Transverse colon (tissue), 4 donors: ENCODE measurements around the gene CADM4. TPM values are rescaled to one million over a fixed set of nuclear protein-coding genes. Genes with fewer than 3 reads are reported as not detected.

Experiments
- DNase-seq: peaks from one replicate; pipeline ENCODE4 v3.0.0-alpha.2; 2019
- H3K27ac ChIP-seq, 4 donors: fragments of 200-600 bp; sonication (generic); 2 replicates each; pipeline ENCODE4 v1.5.1; 2016 to 2018; ENCODE audit warnings: inconsistent platforms in 4 of 4
- H3K27me3 ChIP-seq: fragments of 200-600 bp; sonication (generic); 2 replicates; pipeline ENCODE4 v1.5.1; 2017; ENCODE audit warnings: inconsistent platforms
- H3K36me3 ChIP-seq, 4 donors: fragments of 200-600 bp; sonication (generic); 2 replicates each; pipeline ENCODE4 v1.5.1; 2017 to 2019; ENCODE audit warnings: inconsistent platforms in 4 of 4
- H3K4me1 ChIP-seq, 4 donors: fragments of 200-600 bp; sonication (generic); 2 replicates each; pipeline ENCODE4 v1.5.1; 2017 to 2020; ENCODE audit warnings: inconsistent platforms in 4 of 4
- H3K4me3 ChIP-seq, 4 donors: fragments of 200-600 bp; sonication (generic); 1 replicate in 1 of 4; 2 replicates in 3 of 4; pipeline versions ENCODE4 v1.5.1 to v1.6.1; 2017 to 2019; ENCODE audit warnings: inconsistent platforms in 4 of 4
- H3K9me3 ChIP-seq, 2 donors: fragments of 200-600 bp; sonication (generic); 2 replicates each; pipeline ENCODE4 v1.5.1; 2017 to 2019; ENCODE audit warnings: inconsistent platforms in 2 of 2
- EP300 ChIP-seq: sonication (generic); formaldehyde crosslinking; IDR thresholded peaks from one replicate; pipeline ENCODE4 v1.6.1; 2017; ENCODE audit warnings: antibody characterized with exemption, low read depth
- POLR2A ChIP-seq: fragments of 450-650 bp; IDR thresholded peaks from one replicate; pipeline ENCODE4 v1.6.1; 2016; ENCODE audit warnings: antibody characterized with exemption, mild to moderate bottlenecking, moderate library complexity
- POLR2AphosphoS5 ChIP-seq, 3 donors: sonication (generic); formaldehyde crosslinking; IDR thresholded peaks; one replicate each; pipeline ENCODE4 v1.6.1; 2016; ENCODE audit warnings: antibody characterized with exemption in 3 of 3
- whole genome bisulfite sequencing, 2 donors: methylation state at CpG; one replicate each; pipeline ENCODE4 v1.1.5; 2018; ENCODE audit warnings: low coverage in 1 of 2; 5-methylcytosine and 5-hydroxymethylcytosine counted together
- in situ Hi-C, 4 donors: fragments of 200-750 bp; cut with MboI; loops; one replicate each; pipeline versions ENCODE4 v1.15.0 to v1.15.1; 2017; ENCODE audit warnings: low sequenced_read_pairs in 3 of 4, low pct_ligation_motif_present in 1 of 4, low pct_unique_long_range_greater_than_20kb in 1 of 4
- intact Hi-C: fragments of 100-400 bp; cut with DNase I; formaldehyde crosslinking; loops from one replicate; pipeline ENCODE4 v1.15.1; 2023; ENCODE audit warnings: low total_unique reads
- total RNA-seq, 4 donors: library from RNA; depleted of rRNA; stranded (reverse); fragments of >200 nt; gene quantifications; one replicate each; pipeline ENCODE4 v1.1.0, GENCODE V29; 2016
- TF ChIP-seq, protein P1 (sequence below), 5 experiments: fragments of 200-600 bp in 3 of 5; fragments of 450-650 bp in 2 of 5; sonication (generic) in 3 of 5; IDR thresholded peaks; 1 replicate in 2 of 5; 2 replicates in 3 of 5; pipeline ENCODE4 v1.5.1; 2016 to 2017; ENCODE audit warnings: antibody characterized with exemption in 5 of 5, inconsistent platforms in 3 of 5, mild to moderate bottlenecking in 2 of 5, moderate library complexity in 1 of 5

Gene CADM4
- total RNA-seq, 4 donors from 2014 or later: 2.5 to 4.0 (median 3.7) TPM; not detected in 1

DNA sequence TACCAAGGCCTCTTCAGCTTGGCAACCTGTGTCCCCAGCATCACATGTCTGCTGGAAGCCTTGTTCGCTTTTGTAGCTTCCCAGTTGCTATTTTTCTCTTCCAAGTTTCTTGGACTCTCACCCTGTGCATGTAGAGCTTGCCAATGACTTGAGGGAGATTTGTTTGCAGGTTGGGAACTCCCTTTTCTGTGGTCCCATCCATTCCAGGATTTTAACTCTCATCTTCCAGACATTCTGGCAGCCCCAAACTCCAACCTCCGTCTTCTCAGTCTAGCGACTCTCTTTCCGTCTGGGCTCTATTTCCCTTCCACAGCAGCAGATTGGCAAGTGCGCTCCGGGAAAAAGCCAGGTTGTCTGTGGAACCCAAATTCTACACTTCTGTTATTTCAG, 21.3 kb upstream of the CADM4 start:
- no peaks in the 10 kb centered on the region for H3K4me1 ChIP-seq
- H3K4me3 ChIP-seq: no peak overlapping the region
- no peak overlapping the region for H3K27ac ChIP-seq
- peaks cover 0 to 2% (median 0%) of the 10 kb centered on the region in 4 donors for H3K36me3 ChIP-seq
- 87 to 93% methylated on average over 6 of the region's 6 CpGs for WGBS, 2 donors
- no peaks in the 10 kb centered on the region for H3K9me3 ChIP-seq
- in situ Hi-C loops (no loop called here), intact Hi-C loops (no loop called here)
- TF ChIP-seq, protein P1, sequence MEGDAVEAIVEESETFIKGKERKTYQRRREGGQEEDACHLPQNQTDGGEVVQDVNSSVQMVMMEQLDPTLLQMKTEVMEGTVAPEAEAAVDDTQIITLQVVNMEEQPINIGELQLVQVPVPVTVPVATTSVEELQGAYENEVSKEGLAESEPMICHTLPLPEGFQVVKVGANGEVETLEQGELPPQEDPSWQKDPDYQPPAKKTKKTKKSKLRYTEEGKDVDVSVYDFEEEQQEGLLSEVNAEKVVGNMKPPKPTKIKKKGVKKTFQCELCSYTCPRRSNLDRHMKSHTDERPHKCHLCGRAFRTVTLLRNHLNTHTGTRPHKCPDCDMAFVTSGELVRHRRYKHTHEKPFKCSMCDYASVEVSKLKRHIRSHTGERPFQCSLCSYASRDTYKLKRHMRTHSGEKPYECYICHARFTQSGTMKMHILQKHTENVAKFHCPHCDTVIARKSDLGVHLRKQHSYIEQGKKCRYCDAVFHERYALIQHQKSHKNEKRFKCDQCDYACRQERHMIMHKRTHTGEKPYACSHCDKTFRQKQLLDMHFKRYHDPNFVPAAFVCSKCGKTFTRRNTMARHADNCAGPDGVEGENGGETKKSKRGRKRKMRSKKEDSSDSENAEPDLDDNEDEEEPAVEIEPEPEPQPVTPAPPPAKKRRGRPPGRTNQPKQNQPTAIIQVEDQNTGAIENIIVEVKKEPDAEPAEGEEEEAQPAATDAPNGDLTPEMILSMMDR (IDR thresholded peaks at IDR 0.05): no peak
- TF ChIP-seq POLR2AphosphoS5 (IDR thresholded peaks at IDR 0.05) (no peak), EP300 (no peak), POLR2A (no peak)
- no peak for DNase-seq
- no peaks in the 10 kb centered on the region for H3K27me3 ChIP-seq

DNA sequence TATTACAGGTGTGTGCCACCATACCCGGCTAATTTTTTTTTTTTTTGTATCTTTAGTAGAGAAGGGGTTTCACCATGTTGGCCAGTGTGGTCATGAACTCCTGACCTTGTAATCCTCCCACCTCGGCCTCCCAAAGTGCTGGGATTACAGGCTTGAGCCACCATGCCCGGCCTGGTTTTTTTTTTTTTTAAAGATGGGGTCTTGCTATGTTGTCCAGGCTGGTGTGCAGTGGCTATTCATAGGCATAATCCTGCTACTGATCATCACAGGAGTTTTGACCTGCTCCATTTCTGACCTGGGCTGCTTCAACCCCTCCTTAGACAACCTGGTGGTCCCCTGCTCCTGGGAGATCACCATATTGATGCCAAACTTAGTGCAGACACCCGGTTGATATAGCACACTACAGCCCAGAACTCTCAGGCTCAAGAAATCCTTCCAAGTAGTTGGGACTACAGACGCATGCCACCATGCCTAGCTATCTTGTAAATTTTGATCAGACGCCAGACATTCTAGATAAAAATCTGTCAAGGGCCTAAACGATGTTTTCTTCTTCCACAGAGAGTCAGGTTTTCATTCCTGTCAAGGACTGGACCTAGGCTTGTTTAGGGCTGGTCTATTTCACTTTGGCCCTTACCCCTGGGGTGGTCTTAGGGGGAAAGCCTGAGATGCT, 20.8 kb upstream of the CADM4 start:
- Histone ChIP-seq H3K27ac (no peak overlapping the region), H3K36me3 (no peaks in the 10 kb centered on the region), H3K4me3 (no peak overlapping the region), H3K9me3 (no peaks in the 10 kb centered on the region), H3K27me3 (no peaks in the 10 kb centered on the region), H3K4me1 (no peaks in the 10 kb centered on the region)
- 84 to 93% methylated on average over 2 to 7 of the region's 7 CpGs for whole genome bisulfite sequencing, 2 donors
- in situ Hi-C loops: no loop called here
- intact Hi-C loops: no loop called here
- TF ChIP-seq POLR2AphosphoS5 (IDR thresholded peaks at IDR 0.05): no peak
- TF ChIP-seq, protein P1 (IDR thresholded peaks at IDR 0.05): no peak
- no peak for TF ChIP-seq POLR2A
- no peak for TF ChIP-seq EP300
- DNase-seq: no peak

DNA sequence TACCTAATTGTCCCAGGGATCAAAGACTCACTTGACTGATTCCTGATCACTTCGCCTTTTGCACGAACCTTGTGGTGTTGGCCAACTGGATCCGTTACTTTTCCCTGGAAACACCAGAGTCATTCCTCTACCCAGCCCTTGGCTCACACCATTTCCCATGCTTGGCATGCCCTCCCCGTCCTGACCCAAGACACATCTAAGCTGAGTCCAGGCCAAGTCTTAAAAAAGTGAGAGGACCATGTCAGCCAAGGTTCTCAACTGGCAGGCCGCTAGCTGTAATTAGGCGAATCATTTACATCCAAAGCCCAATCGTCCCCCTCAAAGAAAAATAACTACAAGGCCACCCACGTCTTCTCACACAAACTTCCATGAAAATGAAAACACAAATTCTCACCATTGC, 18.8 kb upstream of the CADM4 start:
- Histone ChIP-seq H3K9me3 (no peaks in the 10 kb centered on the region), H3K4me3 (no peak overlapping the region), H3K4me1 (no peaks in the 10 kb centered on the region), H3K36me3 (no peaks in the 10 kb centered on the region), H3K27ac (no peak overlapping the region), H3K27me3 (no peaks in the 10 kb centered on the region)
- no peak for DNase-seq
- intact Hi-C loops (loop anchor here (10.0 kb wide), 1 partner anchor 94 kb away; no protein-coding TSS in a partner anchor), in situ Hi-C loops (no loop called here)
- 90 to 100% methylated on average over 2 to 8 of the region's 8 CpGs for WGBS, 2 donors
- TF ChIP-seq POLR2A: no peak

DNA sequence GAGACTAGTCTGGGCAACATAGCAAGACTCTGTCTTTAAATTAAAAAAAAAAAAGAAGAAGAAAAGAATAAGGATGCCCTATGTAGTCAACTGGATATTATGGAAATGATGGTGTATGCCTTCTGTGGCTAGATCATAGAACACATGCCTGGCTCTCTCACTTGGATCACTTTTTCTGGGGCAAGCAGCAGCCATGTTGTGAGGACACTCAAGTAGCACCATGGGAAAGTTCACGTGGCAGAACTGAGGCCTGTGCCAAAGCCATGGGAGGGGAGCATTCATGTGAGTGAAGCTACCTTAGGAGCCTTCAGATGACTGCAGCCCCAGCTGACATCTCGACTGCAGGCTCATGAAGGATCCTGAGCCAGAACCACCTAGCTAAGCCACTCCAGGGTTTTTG, 18.4 kb upstream of the CADM4 start:
- intact Hi-C loops: loop anchor here (10.0 kb wide), 1 partner anchor 93 kb away; no protein-coding TSS in a partner anchor

More for the DNA sequence above, 18.4 kb upstream of the CADM4 start:
- no peak for DNase-seq
- no peaks in the 10 kb centered on the region for H3K4me1 ChIP-seq
- no peak overlapping the region for H3K27ac ChIP-seq
- H3K4me3 ChIP-seq: no peak overlapping the region
- WGBS, 2 donors: 85% methylated on average over 2 of the region's 2 CpGs; no CpG with 5 or more reads in 1 of the 2 donors
- no peaks in the 10 kb centered on the region for H3K9me3 ChIP-seq
- H3K36me3 ChIP-seq: no peaks in the 10 kb centered on the region
- H3K27me3 ChIP-seq: no peaks in the 10 kb centered on the region
- in situ Hi-C loops: no loop called here
- TF ChIP-seq, protein P1 (IDR thresholded peaks at IDR 0.05): no peak
- TF ChIP-seq POLR2AphosphoS5 (IDR thresholded peaks at IDR 0.05) (no peak), POLR2A (no peak), EP300 (no peak)
